Sigmoid colon (tissue), 3 donors: ENCODE results near the gene SUN2.

Experiments
- CTCF ChIP-seq, 4 experiments: fragments of 450-650 bp in 3 of 4; fragments of 200-600 bp in 1 of 4; IDR thresholded peaks; one replicate each; pipeline ENCODE4 v1.5.1; 2016 to 2019; ENCODE audit warnings: antibody characterized with exemption in 4 of 4, mild to moderate bottlenecking in 3 of 4, moderate library complexity in 2 of 4
- POLR2A ChIP-seq, 2 donors: fragments of 450-650 bp; IDR thresholded peaks; one replicate each; pipeline ENCODE4 v1.6.1; 2016; ENCODE audit warnings: antibody characterized with exemption in 2 of 2, mild to moderate bottlenecking in 2 of 2, moderate library complexity in 2 of 2

DNA sequence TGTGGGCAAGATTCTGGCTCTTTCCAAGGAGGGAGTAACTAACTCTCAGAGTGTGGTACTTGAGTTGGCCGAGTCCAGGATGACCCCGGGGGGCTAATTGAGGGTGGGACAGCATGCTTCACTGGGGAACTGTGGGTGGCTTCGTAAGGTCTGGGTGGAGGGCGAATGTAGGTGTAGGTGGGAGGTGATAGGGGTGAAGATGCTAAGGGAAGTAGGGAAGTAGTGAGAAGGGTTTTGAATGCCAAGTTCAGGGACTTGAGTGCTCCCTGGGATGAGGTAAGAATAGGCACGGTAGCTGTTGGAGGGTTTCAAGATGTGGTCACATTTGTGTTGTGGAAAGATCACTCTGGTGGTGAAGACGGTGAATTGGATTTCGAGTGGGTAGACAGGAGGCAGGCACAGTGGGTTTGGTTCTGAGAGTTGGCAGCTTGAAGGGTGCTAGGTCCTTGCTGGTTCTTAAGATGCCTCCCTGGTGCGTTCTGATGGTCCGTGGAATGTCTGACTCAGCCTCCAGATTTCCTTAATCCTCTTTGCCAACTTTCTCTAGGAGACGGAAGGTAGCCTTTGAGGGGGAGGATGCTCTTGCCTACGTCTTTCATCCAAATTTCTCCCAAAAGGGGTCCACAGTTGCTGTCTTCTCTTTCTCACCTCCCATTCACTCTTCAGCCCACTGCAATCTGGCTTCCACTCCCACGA is 40.6 kb upstream of the SUN2 start:
- TF ChIP-seq CTCF (IDR thresholded peaks at IDR 0.05) (no peak), POLR2A (IDR thresholded peaks at IDR 0.05) (no peak)
